Ishikawa (cell line): ENCODE data around the gene LAMB4.

ENCODE experiments used
- CEBPB ChIP-seq: IDR thresholded peaks from 2 replicates; pipeline ENCODE4 v1.6.1; 2012
- EGR1 ChIP-seq: IDR thresholded peaks from 2 replicates; pipeline ENCODE4 v1.6.1; 2012
- EP300 ChIP-seq: IDR thresholded peaks from 2 replicates; pipeline ENCODE4 v1.6.1; 2012; ENCODE audit warnings: borderline replicate concordance
- FOXM1 ChIP-seq: IDR thresholded peaks from 2 replicates; pipeline ENCODE4 v1.6.1; 2012; ENCODE audit warnings: low read depth, borderline replicate concordance
- RAD21 ChIP-seq: IDR thresholded peaks from 2 replicates; pipeline ENCODE4 v1.6.1; 2012; ENCODE audit warnings: low read depth
- TAF1 ChIP-seq: IDR thresholded peaks from 2 replicates; pipeline ENCODE4 v1.6.1; 2012; ENCODE audit warnings: low read depth, mild to moderate bottlenecking
- TCF12 ChIP-seq: IDR thresholded peaks from 2 replicates; pipeline ENCODE4 v1.6.1; 2012; ENCODE audit warnings: low read depth
- YY1 ChIP-seq: IDR thresholded peaks from 2 replicates; pipeline ENCODE4 v1.6.1; 2012; ENCODE audit warnings: low read depth
- ZBTB7A ChIP-seq: IDR thresholded peaks from 2 replicates; pipeline ENCODE4 v1.6.1; 2012; ENCODE audit warnings: low read depth
- TF ChIP-seq, protein P1 (sequence below): IDR thresholded peaks from 2 replicates; pipeline ENCODE4 v1.6.1; 2012

DNA sequence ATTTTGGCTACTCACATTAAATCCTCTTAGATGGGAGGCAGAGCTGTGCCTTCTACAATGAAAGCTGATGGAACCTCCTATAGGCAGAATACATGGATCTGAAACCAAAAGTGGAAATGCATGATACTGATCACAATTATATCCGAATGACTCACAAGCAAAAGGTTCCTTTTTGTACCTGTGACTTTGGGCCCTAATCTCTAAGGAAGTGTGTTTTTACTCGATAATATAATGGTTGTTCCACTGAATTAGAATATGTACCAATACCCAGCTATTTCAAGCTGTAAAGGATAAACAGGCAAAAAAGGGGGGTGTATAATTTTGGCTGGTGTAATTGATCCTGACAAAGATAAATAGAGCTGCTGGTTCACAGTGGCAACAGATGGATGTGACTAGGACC, 109.6 kb downstream of the LAMB4 start:
- TF ChIP-seq EGR1 (no peak), YY1 (no peak), RAD21 (no peak), CEBPB (no peak), TAF1 (no peak), EP300 (no peak), ZBTB7A (no peak), TCF12 (no peak), FOXM1 (no peak)
- TF ChIP-seq, protein P1, sequence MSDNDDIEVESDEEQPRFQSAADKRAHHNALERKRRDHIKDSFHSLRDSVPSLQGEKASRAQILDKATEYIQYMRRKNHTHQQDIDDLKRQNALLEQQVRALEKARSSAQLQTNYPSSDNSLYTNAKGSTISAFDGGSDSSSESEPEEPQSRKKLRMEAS = no peak
